Measurements from ENCODE around the gene REN.

The REN gene

DNA sequence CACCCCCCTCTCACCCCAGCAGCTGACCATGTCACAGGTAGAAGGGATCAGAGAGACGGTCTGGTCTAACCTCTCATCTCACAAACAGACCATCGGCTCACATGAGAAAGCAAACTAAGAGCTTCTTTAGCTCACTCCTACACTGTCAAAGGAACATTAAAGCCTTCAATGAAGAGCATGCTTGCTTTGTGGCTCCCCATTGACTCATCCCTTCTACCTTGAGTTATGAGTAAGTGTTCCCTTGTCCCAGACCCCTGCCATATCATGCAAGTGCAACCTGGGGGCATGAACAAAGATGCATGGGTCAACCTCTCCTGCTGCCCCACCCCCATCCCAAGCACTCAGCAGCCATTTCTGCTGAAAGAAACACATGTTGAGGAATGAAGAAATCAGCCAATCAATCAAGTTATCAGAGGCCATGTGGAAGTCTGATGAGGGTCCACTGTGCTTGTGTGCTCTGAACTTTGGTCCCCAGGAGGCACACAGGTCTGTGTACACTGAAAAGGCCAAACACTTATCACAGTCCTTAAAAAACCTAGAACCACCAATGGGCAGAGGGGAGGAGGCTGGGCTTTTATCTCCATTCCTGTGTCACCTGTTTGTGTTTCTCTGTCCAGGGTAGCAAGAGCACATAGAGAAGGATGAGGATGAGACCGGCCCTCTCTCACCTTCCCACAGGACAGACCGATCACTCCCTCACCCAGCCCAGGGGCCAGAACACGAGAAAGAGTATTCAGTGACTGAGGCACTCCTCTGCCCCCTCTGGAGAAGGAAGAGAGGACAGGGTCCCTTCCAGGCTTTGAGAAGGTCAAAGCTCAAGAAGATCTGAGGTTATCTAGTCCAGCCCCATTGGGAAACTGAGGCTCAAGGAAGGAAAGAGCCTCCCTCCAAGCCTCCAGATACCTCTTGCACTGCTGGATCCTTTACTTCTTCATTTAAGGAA, 23.8 kb downstream of the REN start:
- H3K4me3 ChIP-seq (ENCODE audit: low read depth, low read length): no peak overlapping the region
- no peak for DNase-seq (ENCODE audit: low read depth)

DNA sequence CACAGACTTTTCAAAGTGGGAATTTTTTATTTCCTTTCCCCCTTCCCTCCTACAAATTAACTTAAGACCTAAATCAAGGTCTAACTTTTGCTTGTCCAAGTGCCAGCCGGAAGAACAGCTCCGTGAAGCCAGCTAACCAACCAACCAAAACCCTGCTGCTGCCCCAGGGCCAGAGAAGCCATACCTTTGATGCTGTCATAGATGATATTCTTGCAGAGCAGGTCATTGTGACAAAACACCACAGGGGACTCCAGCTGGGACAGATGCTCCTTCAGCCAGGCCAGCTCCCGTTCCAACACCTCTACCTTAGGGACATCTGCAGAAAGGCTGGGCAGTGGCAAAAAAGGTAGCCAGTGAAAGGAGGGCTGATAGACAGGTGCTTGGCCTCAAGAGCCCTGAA, 25.0 kb downstream of the REN start:
- H3K4me3 ChIP-seq (ENCODE audit: low read depth, low read length): no peak overlapping the region
- no peak for DNase-seq (ENCODE audit: low read depth)

DNA sequence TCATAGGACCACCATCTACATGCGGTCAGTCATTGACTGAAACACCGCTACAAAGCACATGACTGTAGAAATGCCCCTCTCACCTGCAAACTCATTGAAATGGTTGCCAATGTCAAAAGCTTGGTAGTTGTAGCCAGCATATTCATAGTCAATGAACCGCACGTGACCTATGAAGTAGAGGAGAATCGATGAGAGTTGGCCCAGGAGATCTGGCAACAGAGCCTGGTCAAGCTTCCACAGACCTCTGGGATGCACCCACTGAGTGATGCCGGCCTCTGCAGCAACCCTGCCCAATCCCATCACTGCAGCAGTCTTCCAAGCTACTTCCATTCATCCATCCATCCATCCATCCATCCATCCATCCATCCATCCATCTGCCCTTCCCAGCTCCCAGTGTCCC, 26.2 kb downstream of the REN start:
- DNase-seq (ENCODE audit: low read depth): no peak
- H3K4me3 ChIP-seq (ENCODE audit: low read depth, low read length): no peak overlapping the region

DNA sequence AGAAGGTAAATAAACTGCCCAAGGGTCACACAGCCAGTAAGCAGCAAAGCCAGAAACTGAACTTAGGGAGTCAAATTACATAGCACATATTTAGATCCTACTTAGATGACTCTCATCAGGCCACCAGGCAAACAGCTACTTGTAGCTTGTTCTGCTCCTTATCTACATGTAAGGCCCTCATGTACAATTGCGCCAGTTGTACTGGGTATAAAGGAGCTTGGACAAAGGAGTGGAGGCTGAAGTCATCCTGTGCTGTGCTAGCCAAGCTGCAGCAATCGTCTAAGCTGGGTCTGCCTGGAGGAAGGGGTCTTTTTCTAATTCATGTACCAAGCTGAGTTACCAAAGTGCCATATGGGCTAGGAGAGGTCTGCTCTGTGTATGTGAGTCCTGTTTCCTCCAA, 27.0 kb downstream of the REN start:
- DNase-seq (ENCODE audit: low read depth): no peak

DNA sequence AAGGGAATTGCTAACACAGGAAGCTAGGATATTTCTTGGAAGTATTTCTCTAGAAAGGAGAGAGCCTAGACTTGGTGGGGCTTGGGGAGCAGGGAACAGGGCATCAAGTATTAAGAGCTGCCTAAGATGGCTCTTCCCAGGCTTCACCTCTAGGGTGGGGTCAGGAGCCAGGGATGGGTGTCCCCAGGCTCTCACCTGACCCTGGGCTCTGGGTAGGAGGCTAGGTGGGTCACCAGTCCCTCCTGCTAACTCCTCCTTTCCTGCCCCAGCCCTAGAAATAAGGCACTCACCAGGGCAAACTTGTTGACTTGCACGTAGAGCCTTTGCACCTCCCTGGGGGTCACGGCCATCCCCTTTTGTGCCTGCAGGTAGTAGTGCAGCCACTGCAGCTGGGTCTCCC, 29.3 kb downstream of the REN start:
- H3K4me3 ChIP-seq (ENCODE audit: low read depth, low read length): no peak overlapping the region
- DNase-seq (ENCODE audit: low read depth): no peak

More for the DNA sequence above, 27.0 kb downstream of the REN start:
- H3K4me3 ChIP-seq (ENCODE audit: low read depth, low read length): no peak overlapping the region

DNA sequence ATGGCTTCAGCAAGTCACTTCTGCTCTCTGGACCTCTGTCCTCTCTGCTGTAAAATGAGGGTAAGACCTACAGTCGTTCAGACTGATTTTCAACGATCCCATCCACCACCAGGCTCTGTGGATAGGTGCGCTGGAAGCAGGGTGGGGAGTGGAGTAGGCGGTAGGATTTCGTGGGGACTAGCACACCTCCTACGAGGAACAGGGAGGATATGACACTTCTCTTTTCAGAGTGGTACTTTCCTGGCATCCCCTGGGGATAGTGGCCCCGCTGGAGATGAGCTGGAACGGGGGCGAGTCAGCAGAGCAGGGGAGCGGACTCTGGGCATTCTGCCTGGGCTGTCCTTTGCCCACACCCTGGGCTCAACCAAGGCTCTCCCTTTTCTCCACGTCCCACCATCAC, 32.0 kb downstream of the REN start:
- H3K4me3 ChIP-seq (ENCODE audit: low read depth, low read length): no peak overlapping the region
- DNase-seq (ENCODE audit: low read depth): no peak

DNA sequence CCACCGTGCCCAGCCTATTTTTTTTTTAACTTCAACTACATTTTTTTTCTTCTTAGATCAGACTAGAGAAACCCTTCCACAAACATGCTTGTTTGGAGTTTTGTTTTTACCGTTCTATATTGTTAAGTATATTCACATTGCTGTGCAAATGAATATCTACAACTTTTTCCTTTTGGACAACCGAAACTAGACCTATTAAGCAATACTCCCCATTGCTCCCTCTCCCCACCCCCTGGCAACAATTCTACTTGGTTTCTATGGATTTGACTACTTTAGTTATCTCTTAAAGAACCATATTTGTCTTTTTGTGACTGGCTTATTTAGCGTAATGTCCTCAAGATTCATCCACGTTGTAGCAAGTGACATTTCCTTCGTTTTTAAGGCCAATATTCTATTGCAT, 33.4 kb downstream of the REN start:
- H3K4me3 ChIP-seq (ENCODE audit: low read depth, low read length): no peak overlapping the region
- DNase-seq (ENCODE audit: low read depth): no peak

DNA sequence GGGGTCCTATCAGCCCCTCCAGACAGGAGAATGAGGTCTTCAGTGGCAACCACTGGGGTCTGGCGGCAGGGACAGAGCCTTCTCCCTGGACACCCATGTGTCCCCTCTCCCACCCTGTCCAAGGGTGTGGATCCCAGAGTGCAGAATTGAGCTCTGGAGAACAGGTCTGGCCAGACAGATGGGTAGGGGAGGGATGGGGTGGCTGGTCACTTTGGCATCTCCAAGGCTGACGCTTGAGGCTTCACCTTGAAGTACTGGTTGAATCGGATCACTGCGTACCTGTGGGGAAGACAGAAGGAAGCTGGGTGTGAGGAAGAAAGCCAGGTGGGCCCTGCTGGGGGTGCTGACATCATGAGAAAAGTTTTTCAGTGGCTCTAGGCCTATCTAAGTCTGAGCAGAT, 34.2 kb downstream of the REN start:
- no peak overlapping the region for H3K4me3 ChIP-seq (ENCODE audit: low read depth, low read length)
- DNase-seq (ENCODE audit: low read depth): no peak

DNA sequence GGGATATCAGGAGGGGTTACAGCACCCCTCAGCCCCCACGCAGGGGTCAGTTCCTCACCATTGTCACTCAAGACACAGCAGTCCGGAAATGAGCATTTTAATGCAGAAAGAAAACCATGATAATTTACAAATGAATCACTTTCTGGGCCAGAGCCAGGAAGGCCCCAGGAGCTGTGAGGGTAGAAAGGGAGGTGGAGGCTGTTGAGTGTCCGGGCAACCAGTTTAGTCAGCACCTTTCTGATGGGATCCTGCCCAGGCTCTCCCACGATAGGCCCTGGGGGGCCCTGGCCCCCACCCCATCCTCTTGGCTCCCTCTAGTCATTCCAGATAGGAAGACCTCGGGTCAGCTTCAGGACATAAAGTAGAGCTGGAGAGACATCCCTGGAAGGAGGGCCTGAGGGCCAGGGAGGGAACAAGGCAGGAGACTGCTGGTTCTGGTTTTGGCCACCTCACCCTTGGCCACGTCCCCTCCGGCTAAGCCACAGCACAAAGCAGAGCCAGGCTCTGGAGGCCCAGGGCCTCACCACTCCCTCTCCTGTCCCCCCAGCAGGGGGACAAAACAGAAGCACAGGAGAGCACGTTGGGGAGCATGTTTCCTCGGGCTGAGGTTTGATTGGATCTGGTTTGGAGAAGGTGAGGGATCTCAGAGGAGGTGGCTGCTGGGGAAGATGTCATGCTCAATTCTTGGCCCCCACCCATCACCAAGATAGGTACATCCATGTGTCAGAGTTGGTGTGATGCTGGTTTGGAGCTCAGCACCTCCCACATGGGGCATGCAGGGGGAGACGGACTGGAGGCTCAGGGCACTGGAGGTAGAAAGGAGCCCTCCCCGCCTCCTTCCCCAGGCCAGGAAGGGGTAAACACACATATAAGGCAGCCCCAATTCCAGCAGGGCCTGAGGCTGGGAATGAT, 34.9 kb downstream of the REN start:
- H3K4me3 ChIP-seq (ENCODE audit: low read depth, low read length): no peak overlapping the region
- DNase-seq (ENCODE audit: low read depth): peak; percentile 59

DNA sequence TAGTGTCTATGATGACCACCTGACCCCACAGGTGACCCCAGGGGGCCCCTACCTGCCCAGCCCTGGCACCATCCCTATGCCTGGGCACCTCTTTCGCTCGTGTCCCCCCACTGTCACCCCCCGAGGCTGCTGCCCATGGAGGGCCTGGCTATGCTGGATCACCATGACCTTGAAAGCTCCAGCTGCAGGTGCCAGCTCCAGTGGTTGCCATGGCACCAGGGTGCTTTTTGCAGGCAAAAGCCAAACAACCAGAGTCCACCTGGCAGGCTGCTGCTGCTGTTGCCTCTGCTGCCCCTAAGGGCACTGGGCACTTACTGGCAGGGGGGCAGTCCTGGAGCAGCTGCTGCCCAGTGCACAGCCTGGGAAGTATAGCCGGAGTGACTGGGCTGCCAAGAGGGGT, 36.0 kb downstream of the REN start:
- no peak overlapping the region for H3K4me3 ChIP-seq (ENCODE audit: low read depth, low read length)
- DNase-seq (ENCODE audit: low read depth): no peak

DNA sequence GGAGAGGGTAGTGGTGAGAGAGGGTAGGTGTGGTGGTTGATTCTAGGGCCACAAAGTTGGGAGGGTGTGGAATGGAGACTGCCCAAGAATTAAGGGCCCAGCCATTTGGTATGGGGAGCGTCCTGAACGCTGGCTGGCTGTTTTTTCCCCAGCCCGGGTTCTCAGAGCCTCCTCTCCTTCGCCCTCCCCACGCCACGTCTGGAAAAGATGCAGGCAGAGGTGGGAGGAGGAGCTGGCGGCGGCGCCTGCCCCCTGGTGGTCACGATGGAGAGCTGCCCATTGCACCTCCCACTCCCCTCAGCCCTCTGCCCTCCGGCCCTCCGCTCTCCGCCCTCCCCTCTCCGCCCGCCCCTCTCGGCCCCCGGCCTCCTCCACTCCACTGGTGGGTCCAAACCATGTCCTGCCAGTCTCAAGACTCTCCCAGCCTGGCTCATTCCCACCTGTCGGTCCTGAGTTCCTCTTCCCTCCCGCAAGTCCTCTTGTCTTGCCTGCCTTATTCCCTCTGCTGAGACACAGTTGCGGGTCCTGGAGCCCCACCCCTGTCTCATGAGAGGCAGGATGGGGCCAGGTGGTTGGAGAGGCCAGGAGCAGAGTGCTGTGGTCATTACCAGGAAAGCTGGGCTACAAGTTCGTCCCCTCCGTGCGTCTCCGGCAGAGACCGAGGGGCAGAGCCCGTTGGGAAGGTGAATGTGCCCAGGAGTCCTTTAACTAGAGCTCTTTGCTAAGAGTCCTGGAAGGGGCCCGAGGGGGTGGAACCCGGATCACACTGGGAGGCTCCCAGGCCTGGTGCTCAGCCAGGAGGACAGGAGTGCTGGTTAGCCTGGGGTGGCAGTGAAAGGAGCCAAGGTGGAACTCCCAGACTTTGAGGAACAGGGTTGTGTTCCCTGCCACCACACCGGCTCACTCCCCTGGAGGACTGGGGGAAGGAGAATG, 36.9 kb downstream of the REN start:
- H3K4me3 ChIP-seq (ENCODE audit: low read depth, low read length): no peak overlapping the region
- no peak for DNase-seq (ENCODE audit: low read depth)

DNA sequence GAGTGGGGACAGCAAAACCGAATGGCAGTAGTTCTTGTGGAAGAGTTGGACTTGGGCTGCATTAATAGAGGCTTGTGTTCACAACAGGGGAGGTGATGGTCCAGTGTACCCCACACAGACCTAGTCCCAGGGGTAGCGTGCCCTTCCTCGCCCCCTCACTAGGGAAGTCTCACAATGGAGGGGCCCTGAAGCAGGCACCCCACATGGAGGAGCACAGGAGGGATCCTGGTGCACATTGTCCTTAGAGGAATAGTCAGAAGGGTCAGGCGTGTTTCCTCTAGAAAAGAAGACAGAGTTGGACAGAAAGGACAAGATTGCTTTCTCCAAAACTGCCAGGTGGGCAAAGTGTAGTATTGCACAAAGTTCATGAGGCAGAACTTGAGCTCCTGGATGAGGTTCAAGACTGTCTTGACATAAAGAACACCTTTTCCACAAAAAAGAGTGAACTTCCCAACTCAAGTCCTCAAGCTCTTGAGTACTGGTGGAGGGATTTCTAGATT, 37.6 kb downstream of the REN start:
- H3K4me3 ChIP-seq (ENCODE audit: low read depth, low read length): no peak overlapping the region
- no peak for DNase-seq (ENCODE audit: low read depth)

DNA sequence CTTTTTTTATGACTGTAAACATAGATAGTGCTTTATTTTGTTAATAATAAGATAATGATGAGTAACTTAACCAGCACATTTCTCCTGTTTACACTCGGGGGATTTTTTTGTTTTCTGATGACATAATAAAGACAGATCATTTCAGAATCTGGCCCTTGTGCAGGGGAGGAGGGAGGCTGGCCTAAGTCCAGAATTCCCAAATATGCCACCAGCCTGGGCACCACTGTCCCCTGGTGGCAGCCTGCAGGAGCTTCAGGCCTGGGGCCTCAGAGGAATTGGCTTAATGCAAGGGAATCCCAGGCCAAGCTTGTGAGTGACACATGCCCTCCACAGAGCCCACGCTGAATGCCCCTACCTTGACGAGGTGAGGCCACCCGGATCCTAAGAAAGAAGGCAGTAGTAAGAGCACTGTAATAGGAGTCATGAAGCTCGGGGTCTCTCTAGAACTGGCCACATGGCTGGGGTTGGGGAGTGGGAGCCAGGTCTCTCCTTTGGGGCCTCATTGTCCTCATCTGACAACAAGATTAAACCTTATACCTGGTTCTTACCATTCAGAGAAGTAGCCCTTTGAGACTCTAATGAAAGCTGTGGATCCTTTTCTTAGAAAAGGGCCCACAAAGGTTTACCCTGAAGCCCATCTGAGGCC, 38.4 kb downstream of the REN start:
- H3K4me3 ChIP-seq (ENCODE audit: low read depth, low read length): no peak overlapping the region
- peak; percentile 55 for DNase-seq (ENCODE audit: low read depth)

DNA sequence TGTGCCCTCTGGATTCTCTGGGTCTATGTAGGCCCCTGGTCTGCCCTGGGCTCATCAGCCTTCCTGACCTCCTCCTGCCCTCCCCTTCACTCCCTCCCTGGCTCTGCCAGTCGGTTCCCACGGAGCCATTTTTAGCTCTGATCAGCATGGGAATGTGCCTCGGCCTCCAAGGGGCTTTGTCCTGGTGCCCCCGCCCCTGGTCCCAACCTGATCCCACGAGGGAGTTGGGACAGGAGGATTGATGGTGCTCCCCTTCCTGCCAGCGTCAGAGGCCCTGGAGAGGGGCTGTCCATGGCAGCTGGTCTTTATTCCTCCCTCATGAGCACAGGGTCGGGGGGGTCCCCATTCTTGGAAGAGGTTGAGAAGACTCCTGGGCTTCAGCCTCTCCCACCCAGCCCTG, 39.2 kb downstream of the REN start:
- no peak overlapping the region for H3K4me3 ChIP-seq (ENCODE audit: low read depth, low read length)
- no peak for DNase-seq (ENCODE audit: low read depth)

DNA sequence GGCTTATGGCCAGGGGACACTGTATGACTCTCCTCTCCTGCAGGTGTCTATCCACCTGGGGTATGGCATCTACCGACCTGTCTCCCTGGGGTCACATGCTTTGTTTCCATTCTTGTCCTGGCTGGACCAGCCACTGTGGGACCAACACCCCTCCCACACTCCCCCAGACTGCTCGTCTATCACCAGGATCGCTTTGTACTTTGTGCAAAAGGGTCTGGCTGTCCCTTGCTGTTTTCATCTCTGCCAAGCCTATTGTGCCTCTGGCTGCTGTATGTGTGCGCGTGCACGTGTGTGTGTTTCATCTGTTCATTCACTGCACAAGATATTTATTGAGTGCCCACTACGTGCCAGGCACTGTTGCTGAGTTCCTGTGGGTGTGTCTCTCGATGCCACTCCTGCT, 39.8 kb downstream of the REN start:
- DNase-seq (ENCODE audit: low read depth): no peak
- H3K4me3 ChIP-seq (ENCODE audit: low read depth, low read length): no peak overlapping the region

DNA sequence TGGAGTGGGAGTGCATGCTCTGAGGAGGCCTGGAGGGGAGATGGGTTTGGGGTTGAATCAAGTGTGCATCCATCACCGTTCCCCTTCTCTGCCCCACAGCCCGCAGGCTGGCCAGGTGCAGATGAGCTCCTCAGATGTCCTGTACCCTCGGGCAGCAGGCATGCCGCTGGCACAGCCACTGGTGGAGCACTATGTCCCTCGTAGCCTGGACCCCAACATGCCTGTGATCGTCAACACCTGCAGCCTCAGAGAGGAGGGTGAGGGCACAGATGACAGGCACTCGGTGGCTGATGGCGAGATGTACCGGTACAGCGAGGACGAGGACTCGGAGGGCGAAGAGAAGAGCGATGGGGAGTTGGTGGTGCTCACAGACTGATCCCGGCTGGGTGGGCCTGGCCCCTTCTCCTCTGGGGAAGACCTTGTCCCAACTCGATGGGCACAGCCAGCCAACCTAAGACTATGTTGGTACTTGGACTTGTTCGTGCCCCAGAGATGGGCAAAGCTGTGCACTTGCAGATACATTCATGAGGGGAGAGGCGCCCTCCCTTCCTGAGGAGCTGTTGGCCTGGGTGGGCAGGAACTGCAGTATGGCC, 40.3 kb downstream of the REN start:
- no peak for DNase-seq (ENCODE audit: low read depth)
- no peak overlapping the region for H3K4me3 ChIP-seq (ENCODE audit: low read depth, low read length)

DNA sequence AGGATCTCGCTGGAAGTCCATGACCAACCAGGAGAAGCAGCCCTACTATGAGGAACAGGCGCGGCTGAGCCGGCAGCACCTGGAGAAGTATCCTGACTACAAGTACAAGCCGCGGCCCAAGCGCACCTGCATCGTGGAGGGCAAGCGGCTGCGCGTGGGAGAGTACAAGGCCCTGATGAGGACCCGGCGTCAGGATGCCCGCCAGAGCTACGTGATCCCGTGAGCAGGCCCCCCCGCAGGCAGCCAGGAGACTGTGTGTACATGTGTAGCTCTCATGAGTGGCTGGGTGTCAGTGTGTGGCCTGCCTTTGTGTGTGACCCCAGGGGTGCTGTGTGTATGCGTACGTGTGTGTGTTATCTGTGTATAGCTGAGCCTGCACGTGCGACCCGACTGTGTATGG, 41.5 kb downstream of the REN start:
- no peak overlapping the region for H3K4me3 ChIP-seq (ENCODE audit: low read depth, low read length)
- DNase-seq (ENCODE audit: low read depth): no peak

DNA sequence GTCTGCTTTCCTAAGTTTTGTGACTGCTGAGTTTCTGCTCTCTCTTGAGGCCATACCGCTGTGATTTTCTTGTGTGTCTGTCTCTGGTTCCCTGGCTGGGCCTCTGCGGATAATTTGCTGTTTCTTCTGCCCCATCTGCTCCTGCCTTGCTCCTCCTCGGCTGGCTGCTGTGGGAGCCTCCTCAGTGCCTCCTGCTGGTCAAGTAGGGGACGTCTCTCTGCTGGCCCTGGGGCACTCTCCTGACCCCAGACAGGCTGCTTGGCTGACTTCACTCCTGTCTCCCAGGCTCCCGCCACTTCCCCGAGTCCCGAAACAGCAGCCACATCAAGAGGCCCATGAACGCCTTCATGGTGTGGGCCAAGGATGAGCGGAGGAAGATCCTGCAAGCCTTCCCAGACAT, 42.8 kb downstream of the REN start:
- H3K4me3 ChIP-seq (ENCODE audit: low read depth, low read length): no peak overlapping the region
- DNase-seq (ENCODE audit: low read depth): no peak
